Measurements from ENCODE around the gene N4BP3. TPM values are rescaled to one million over a fixed set of nuclear protein-coding genes. Genes with fewer than 3 reads are reported as not detected.

Gene N4BP3
- total RNA-seq, 1 experiment from 2014 or later = 46.2 TPM

- TF ChIP-seq, protein P1, sequence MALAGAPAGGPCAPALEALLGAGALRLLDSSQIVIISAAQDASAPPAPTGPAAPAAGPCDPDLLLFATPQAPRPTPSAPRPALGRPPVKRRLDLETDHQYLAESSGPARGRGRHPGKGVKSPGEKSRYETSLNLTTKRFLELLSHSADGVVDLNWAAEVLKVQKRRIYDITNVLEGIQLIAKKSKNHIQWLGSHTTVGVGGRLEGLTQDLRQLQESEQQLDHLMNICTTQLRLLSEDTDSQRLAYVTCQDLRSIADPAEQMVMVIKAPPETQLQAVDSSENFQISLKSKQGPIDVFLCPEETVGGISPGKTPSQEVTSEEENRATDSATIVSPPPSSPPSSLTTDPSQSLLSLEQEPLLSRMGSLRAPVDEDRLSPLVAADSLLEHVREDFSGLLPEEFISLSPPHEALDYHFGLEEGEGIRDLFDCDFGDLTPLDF (CRISPR knock-in tag; IDR thresholded peaks at IDR 0.05) = no peak
- no peak for TF ChIP-seq TCF7 (CRISPR knock-in tag; IDR thresholded peaks at IDR 0.05; ENCODE audit: low read depth)
- 0 out of 2 replicates have a peak, but pooled peaks have one; percentile 57 for TF ChIP-seq CREM (CRISPR knock-in tag; IDR thresholded peaks at IDR 0.05)
- no peak for TF ChIP-seq RORB (CRISPR knock-in tag; IDR thresholded peaks at IDR 0.05)
- TF ChIP-seq SMAD4 (CRISPR knock-in tag; IDR thresholded peaks at IDR 0.05) = no peak
- TF ChIP-seq NR2C2 (CRISPR knock-in tag; IDR thresholded peaks at IDR 0.05) = no peak
- TF ChIP-seq, protein P2, sequence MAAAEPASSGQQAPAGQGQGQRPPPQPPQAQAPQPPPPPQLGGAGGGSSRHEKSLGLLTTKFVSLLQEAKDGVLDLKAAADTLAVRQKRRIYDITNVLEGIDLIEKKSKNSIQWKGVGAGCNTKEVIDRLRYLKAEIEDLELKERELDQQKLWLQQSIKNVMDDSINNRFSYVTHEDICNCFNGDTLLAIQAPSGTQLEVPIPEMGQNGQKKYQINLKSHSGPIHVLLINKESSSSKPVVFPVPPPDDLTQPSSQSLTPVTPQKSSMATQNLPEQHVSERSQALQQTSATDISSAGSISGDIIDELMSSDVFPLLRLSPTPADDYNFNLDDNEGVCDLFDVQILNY (CRISPR knock-in tag; IDR thresholded peaks at IDR 0.05) = peak; percentile 85; the same call in 1 of the 2 replicates
- TF ChIP-seq, protein P3, sequence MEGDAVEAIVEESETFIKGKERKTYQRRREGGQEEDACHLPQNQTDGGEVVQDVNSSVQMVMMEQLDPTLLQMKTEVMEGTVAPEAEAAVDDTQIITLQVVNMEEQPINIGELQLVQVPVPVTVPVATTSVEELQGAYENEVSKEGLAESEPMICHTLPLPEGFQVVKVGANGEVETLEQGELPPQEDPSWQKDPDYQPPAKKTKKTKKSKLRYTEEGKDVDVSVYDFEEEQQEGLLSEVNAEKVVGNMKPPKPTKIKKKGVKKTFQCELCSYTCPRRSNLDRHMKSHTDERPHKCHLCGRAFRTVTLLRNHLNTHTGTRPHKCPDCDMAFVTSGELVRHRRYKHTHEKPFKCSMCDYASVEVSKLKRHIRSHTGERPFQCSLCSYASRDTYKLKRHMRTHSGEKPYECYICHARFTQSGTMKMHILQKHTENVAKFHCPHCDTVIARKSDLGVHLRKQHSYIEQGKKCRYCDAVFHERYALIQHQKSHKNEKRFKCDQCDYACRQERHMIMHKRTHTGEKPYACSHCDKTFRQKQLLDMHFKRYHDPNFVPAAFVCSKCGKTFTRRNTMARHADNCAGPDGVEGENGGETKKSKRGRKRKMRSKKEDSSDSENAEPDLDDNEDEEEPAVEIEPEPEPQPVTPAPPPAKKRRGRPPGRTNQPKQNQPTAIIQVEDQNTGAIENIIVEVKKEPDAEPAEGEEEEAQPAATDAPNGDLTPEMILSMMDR (IDR thresholded peaks at IDR 0.05) = no peak
- TF ChIP-seq FOXP1 (CRISPR knock-in tag; IDR thresholded peaks at IDR 0.05; ENCODE audit: borderline replicate concordance) = peak; percentile 72
- no peak for TF ChIP-seq IRF1 (CRISPR knock-in tag; IDR thresholded peaks at IDR 0.05)
- TF ChIP-seq ETV6 (CRISPR knock-in tag; IDR thresholded peaks at IDR 0.05) = peak; percentile 87
- no peak for TF ChIP-seq RELA (CRISPR knock-in tag; IDR thresholded peaks at IDR 0.05; ENCODE audit: borderline replicate concordance)
- TF ChIP-seq, protein P4, sequence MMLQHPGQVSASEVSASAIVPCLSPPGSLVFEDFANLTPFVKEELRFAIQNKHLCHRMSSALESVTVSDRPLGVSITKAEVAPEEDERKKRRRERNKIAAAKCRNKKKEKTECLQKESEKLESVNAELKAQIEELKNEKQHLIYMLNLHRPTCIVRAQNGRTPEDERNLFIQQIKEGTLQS (CRISPR knock-in tag; conservative IDR thresholded peaks at IDR 0.05) = no peak
- TF ChIP-seq ZNF121 (CRISPR knock-in tag; IDR thresholded peaks at IDR 0.05) = no peak
- TF ChIP-seq MYBL2 (CRISPR knock-in tag; IDR thresholded peaks at IDR 0.05) = peak; percentile 62
- no peak for TF ChIP-seq ZNF138 (CRISPR knock-in tag; conservative IDR thresholded peaks at IDR 0.05)
- TF ChIP-seq, protein P5, sequence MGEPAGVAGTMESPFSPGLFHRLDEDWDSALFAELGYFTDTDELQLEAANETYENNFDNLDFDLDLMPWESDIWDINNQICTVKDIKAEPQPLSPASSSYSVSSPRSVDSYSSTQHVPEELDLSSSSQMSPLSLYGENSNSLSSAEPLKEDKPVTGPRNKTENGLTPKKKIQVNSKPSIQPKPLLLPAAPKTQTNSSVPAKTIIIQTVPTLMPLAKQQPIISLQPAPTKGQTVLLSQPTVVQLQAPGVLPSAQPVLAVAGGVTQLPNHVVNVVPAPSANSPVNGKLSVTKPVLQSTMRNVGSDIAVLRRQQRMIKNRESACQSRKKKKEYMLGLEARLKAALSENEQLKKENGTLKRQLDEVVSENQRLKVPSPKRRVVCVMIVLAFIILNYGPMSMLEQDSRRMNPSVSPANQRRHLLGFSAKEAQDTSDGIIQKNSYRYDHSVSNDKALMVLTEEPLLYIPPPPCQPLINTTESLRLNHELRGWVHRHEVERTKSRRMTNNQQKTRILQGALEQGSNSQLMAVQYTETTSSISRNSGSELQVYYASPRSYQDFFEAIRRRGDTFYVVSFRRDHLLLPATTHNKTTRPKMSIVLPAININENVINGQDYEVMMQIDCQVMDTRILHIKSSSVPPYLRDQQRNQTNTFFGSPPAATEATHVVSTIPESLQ (CRISPR knock-in tag; IDR thresholded peaks at IDR 0.05) = no peak
- no peak; the same call in 1 of the 2 replicates for TF ChIP-seq ZNF532 (CRISPR knock-in tag; IDR thresholded peaks at IDR 0.05; ENCODE audit: borderline replicate concordance)
- no peak for TF ChIP-seq ZBTB43 (CRISPR knock-in tag; IDR thresholded peaks at IDR 0.05)
- TF ChIP-seq CBFB (CRISPR knock-in tag; IDR thresholded peaks at IDR 0.05; ENCODE audit: low read depth) = no peak
- TF ChIP-seq FOXK1 (CRISPR knock-in tag; IDR thresholded peaks at IDR 0.05) = 0 out of 2 replicates have a peak, but pooled peaks have one; percentile 30
- TF ChIP-seq, protein P6, sequence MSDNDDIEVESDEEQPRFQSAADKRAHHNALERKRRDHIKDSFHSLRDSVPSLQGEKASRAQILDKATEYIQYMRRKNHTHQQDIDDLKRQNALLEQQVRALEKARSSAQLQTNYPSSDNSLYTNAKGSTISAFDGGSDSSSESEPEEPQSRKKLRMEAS (CRISPR knock-in tag; IDR thresholded peaks at IDR 0.05) = peak; percentile 67; the same call in 1 of the 2 replicates
- TF ChIP-seq NFE2L1 (CRISPR knock-in tag; IDR thresholded peaks at IDR 0.05) = no peak
Observed at GRCh38 chr5:178130576-178131445, 17.5 kb downstream of the N4BP3 start, which contains the start of gene RMND5B (continued).

Measured in WTC11 (cell line).